MV-4-11 (cell line): Measurements from ENCODE around the gene MRGPRF.

ENCODE experiments used
- DNase-seq: peaks from one replicate; lab custom pipeline; 2025; lab: John Stamatoyannopoulos, UW

MRGPRF gene

GRCh38 chr11:68963779-68964178 is 49.3 kb downstream of the MRGPRF start:
- DNase-seq = no peak

- DNase-seq = no peak
These were observed 50.4 kb downstream of the MRGPRF start for GRCh38 chr11:68962527-68963250.

- no peak for DNase-seq
These were observed 51.8 kb downstream of the MRGPRF start for GRCh38 chr11:68961245-68961644.

GRCh38 chr11:68960294-68961071 is 52.6 kb downstream of the MRGPRF start:
- DNase-seq = no peak

- no peak for DNase-seq
These were observed 53.4 kb downstream of the MRGPRF start for GRCh38 chr11:68959465-68960293.

- no peak for DNase-seq
These were observed 54.8 kb downstream of the MRGPRF start for GRCh38 chr11:68958211-68958610.

- DNase-seq = no peak
These were observed 56.3 kb downstream of the MRGPRF start for GRCh38 chr11:68956547-68957254.

- DNase-seq = no peak
These were observed 56.9 kb downstream of the MRGPRF start for GRCh38 chr11:68956142-68956541.

GRCh38 chr11:68955607-68955958 is 57.5 kb downstream of the MRGPRF start:
- DNase-seq = no peak

GRCh38 chr11:68954836-68955606 is 58.0 kb downstream of the MRGPRF start:
- no peak for DNase-seq
